HepG2 (cell line): Measurements from ENCODE around the gene METTL22. TPM values are rescaled to one million over a fixed set of nuclear protein-coding genes. Genes with fewer than 3 reads are reported as not detected.

Source experiments
- ATAC-seq: fragments of 200-7000 bp; cut with Tn5 transposase; 3 replicates; pipeline ENCODE4 v1.9.1; 2020; ENCODE audit warnings: mild to moderate bottlenecking, moderate library complexity
- BruUV-seq: library from RNA; stranded (reverse); fragments of 400-500 nt; replicated peaks from 2 replicates; lab custom pipeline; 2021; lab: Mats Ljungman, UMichigan
- CTCF ChIA-PET: fragments of 300-600 bp; formaldehyde crosslinking; extraction: SDS; loops from one replicate; lab custom pipeline; 2021; ENCODE audit warnings: low total read pairs, inconsistent platforms, low intra/inter-chr PET ratio; lab: Yijun Ruan, JAX
- POLR2A ChIA-PET: fragments of 350-600 bp; sonication (Branson Sonifier 250); formaldehyde crosslinking; loops from one replicate; lab custom pipeline; 2020; ENCODE audit warnings: antibody characterized with exemption, inconsistent platforms; lab: Yijun Ruan, JAX
- DNase-seq: peaks from one replicate; pipeline ENCODE4 v3.0.0-alpha.2; 2015; ENCODE audit warnings: low spot score
- FAIRE-seq: peaks from 3 replicates; lab custom pipeline; 2011; peaks lifted over from hg19 to GRCh38; lab: Jason Lieb, UNC
- H2AFZ ChIP-seq: one replicate; pipeline ENCODE4 v1.6.1; 2011; ENCODE audit warnings: low read length, inconsistent platforms
- H3K27ac ChIP-seq: fragments of 300-600 bp; 3 replicates; pipeline ENCODE4 v1.8.0; 2011; ENCODE audit warnings: mixed run types, mild to moderate bottlenecking, mixed read lengths, low read length, inconsistent platforms; ENCODE audit not compliant: insufficient read depth; ENCODE audit errors: extremely low read length
- H3K27me3 ChIP-seq, 2 experiments: fragments of 200-600 bp in 1 of 2; 2 replicates in 1 of 2; 3 replicates in 1 of 2; pipeline versions ENCODE4 v1.6.0 to v1.8.0; 2011; ENCODE audit warnings: low read length in 2 of 2, mild to moderate bottlenecking in 2 of 2, moderate library complexity in 2 of 2, inconsistent platforms in 1 of 2; ENCODE audit not compliant: insufficient read depth in 2 of 2, control insufficient read depth in 1 of 2
- H3K36me3 ChIP-seq, 2 experiments: fragments of 200-600 bp in 1 of 2; replicated peaks in 1 of 2; 2 replicates in 1 of 2; 3 replicates in 1 of 2; pipeline versions ENCODE4 v1.5.1 to v1.8.0; 2011; ENCODE audit warnings: low read length in 2 of 2, inconsistent platforms in 1 of 2; ENCODE audit not compliant: insufficient read depth in 2 of 2, control insufficient read depth in 1 of 2
- H3K4me1 ChIP-seq: 2 replicates; pipeline ENCODE4 v1.5.1; 2012; ENCODE audit warnings: low read length, inconsistent platforms; ENCODE audit not compliant: insufficient read depth
- H3K4me2 ChIP-seq: 2 replicates; pipeline ENCODE4 v1.6.0; 2011; ENCODE audit warnings: low read depth, low read length, inconsistent platforms
- H3K4me3 ChIP-seq, 3 experiments: fragments of 200-600 bp in 1 of 3; sonication (generic), shearing (Covaris generic) in 1 of 3; replicated peaks in 1 of 3; 2 replicates each; pipeline ENCODE4 v1.5.1; 2011 to 2016; ENCODE audit warnings: low read length in 3 of 3, inconsistent platforms in 2 of 3, low read depth in 2 of 3, mild to moderate bottlenecking in 2 of 3, control low read depth in 1 of 3, mixed read lengths in 1 of 3; ENCODE audit not compliant: insufficient read depth in 1 of 3
- H3K79me2 ChIP-seq: one replicate; pipeline ENCODE4 v1.6.1; 2011; ENCODE audit warnings: low read length, inconsistent platforms; ENCODE audit not compliant: insufficient read depth
- H3K9ac ChIP-seq: 2 replicates; pipeline ENCODE4 v1.6.0; 2011; ENCODE audit warnings: mild to moderate bottlenecking, low read depth, low read length, inconsistent platforms; ENCODE audit not compliant: insufficient read depth
- H3K9me3 ChIP-seq: 2 replicates; pipeline ENCODE4 v1.5.1; 2012; ENCODE audit warnings: mild to moderate bottlenecking, low read length
- H4K20me1 ChIP-seq: 2 replicates; pipeline ENCODE4 v1.6.0; 2011; ENCODE audit warnings: inconsistent platforms, mild to moderate bottlenecking, low read length, moderate library complexity; ENCODE audit not compliant: insufficient read depth
- ADNP ChIP-seq: sonication (generic); formaldehyde crosslinking; IDR thresholded peaks from 2 replicates; pipeline ENCODE4 v1.4.0; 2020; ENCODE audit warnings: missing genetic modification reagents
- DBP ChIP-seq: sonication (generic); formaldehyde crosslinking; IDR thresholded peaks from 2 replicates; pipeline ENCODE4 v1.4.0; 2020; ENCODE audit warnings: missing genetic modification reagents; ENCODE audit errors: not compliant biosample characterization
- HNF4G ChIP-seq, 2 experiments: sonication (generic) in 1 of 2; formaldehyde crosslinking in 1 of 2; IDR thresholded peaks; 2 replicates each; pipeline versions ENCODE4 v1.4.0 to v1.6.1; 2011 to 2020; ENCODE audit warnings: borderline replicate concordance in 2 of 2, low read depth in 2 of 2, mild to moderate bottlenecking in 2 of 2, low read length in 1 of 2, missing genetic modification reagents in 1 of 2, moderate library complexity in 1 of 2
- MTF1 ChIP-seq: sonication (generic); formaldehyde crosslinking; IDR thresholded peaks from 2 replicates; pipeline ENCODE4 v1.5.0; 2020; ENCODE audit warnings: missing genetic modification reagents
- PHF5A ChIP-seq: IDR thresholded peaks from one replicate; pipeline ENCODE4 v1.6.1; 2018; ENCODE audit warnings: low read depth, missing genetic modification reagents; ENCODE audit not compliant: unreplicated experiment
- RFX1 ChIP-seq: fragments of 450-650 bp; IDR thresholded peaks from 2 replicates; pipeline ENCODE4 v1.6.1; 2017
- SNAPC4 ChIP-seq: sonication (generic); formaldehyde crosslinking; IDR thresholded peaks from 2 replicates; pipeline ENCODE4 v1.4.0; 2020; ENCODE audit warnings: mild to moderate bottlenecking, missing genetic modification reagents
- TMF1 ChIP-seq: sonication (generic); formaldehyde crosslinking; IDR thresholded peaks from 2 replicates; pipeline ENCODE4 v1.8.1; 2022; ENCODE audit warnings: low read depth, missing genetic modification reagents
- ZC3H13 ChIP-seq: sonication (generic); formaldehyde crosslinking; IDR thresholded peaks from 2 replicates; pipeline ENCODE4 v1.8.1; 2023; ENCODE audit warnings: mild to moderate bottlenecking, missing genetic modification reagents, moderate library complexity
- ZFP37 ChIP-seq: sonication (generic); formaldehyde crosslinking; IDR thresholded peaks from 2 replicates; pipeline ENCODE4 v1.4.0; 2020; ENCODE audit warnings: missing genetic modification reagents, borderline replicate concordance
- ZFY ChIP-seq: sonication (generic); formaldehyde crosslinking; IDR thresholded peaks from 2 replicates; pipeline ENCODE4 v1.4.0; 2020; ENCODE audit warnings: missing genetic modification reagents
- ZNF234 ChIP-seq: sonication (generic); formaldehyde crosslinking; conservative IDR thresholded peaks from 2 replicates; pipeline ENCODE4 v1.5.1; 2020; ENCODE audit warnings: mild to moderate bottlenecking, missing genetic modification reagents
- ZNF513 ChIP-seq: sonication (generic); formaldehyde crosslinking; conservative IDR thresholded peaks from 2 replicates; pipeline ENCODE4 v1.5.0; 2020; ENCODE audit warnings: missing genetic modification reagents
- ZNF567 ChIP-seq: sonication (generic); formaldehyde crosslinking; IDR thresholded peaks from 2 replicates; pipeline ENCODE4 v1.8.1; 2023; ENCODE audit warnings: mild to moderate bottlenecking, missing genetic modification reagents, borderline replicate concordance
- ZZZ3 ChIP-seq: sonication (generic); formaldehyde crosslinking; IDR thresholded peaks from 2 replicates; pipeline ENCODE4 v1.4.0; 2020; ENCODE audit warnings: missing genetic modification reagents, mild to moderate bottlenecking, borderline replicate concordance
- WGBS: methylation state at CpG from one replicate; pipeline ENCODE4 v1.1.6; 2017; ENCODE audit warnings: low lambda C conversion rate; 5-methylcytosine and 5-hydroxymethylcytosine counted together
- in situ Hi-C: cut with HindIII; loops from 2 replicates; pipeline ENCODE4 v1.10.0; 2017; ENCODE audit warnings: low pct_unique_long_range_greater_than_20kb; ENCODE audit not compliant: extremely low pct_ligation_motif_present
- intact Hi-C: fragments of 100-400 bp; cut with micrococcal nuclease; formaldehyde crosslinking; loops from one replicate; pipeline ENCODE4 v1.10.0; 2022; ENCODE audit not compliant: unreplicated experiment
- polyA plus RNA-seq, 8 experiments: library from polyadenylated mRNA; depleted of rRNA in 3 of 8; stranded (reverse) in 7 of 8; unstranded in 1 of 8; fragments of >200 nt; fragmentation: Illumina TruSeq in 4 of 8; extraction: Trizol in 4 of 8; gene quantifications; 2 replicates each; pipeline versions ENCODE4 v1.2.1 to v1.2.3, GENCODE V29; 2011 to 2016; ENCODE audit warnings: low read depth in 4 of 8, missing spikeins in 1 of 8, mixed read lengths in 1 of 8; ENCODE audit not compliant: insufficient read depth in 1 of 8
- total RNA-seq, 5 experiments: library from RNA; depleted of rRNA; stranded (reverse); fragments of >200 nt; fragmentation: Illumina TruSeq; extraction: Trizol; gene quantifications; 2 replicates each; pipeline ENCODE4 v1.2.3, GENCODE V29; 2016; ENCODE audit warnings: low read depth in 1 of 5

Gene METTL22
- total and polyA plus RNA-seq, 2 of the 13 experiments (the other 11 are each of a cell fraction or from before 2014, with no cell fraction given) = 36.2 to 94.8 TPM

DNA sequence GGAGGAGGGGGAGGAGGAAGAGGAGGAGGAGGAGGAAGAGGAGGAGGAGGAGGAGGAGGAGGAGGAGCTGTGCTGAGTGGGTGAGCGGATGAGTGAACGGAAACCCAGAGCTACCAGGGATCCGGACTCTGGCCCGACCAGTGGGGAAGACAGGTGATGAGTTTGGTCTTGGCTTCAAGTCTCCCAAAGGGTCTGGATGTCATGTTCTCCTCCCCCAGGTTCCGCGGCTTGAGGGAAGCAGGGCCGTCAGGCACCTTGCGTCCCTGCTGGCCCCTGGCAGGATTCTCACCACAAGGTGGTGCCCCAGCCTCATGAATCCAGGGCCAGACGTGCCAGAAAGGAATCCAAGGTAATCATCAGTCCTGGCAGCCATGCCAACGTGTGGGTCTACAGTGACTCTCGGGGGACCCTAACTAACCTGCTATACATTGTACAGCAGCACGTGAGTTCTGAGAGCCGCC is 39.4 kb downstream of the METTL22 start:
- POLR2A ChIA-PET = no interaction called here
- Histone ChIP-seq H3K27ac (no peak overlapping the region), H3K4me1 (no peaks in the 10 kb centered on the region), H3K4me2 (peak overlapping the region; percentile 32; the same call in 1 of the 2 replicates), H3K4me3 (peak overlapping the region in 1 of 3 experiments; percentile 17; a peak in 1 of 6 replicates), H2AFZ (no peak overlapping the region), H3K27me3 (peaks cover 0 to 2% of the 10 kb centered on the region in 2 experiments; a peak in 2 of 5 replicates), H3K9ac (no peak overlapping the region), H3K36me3 (no peaks in the 10 kb centered on the region), H4K20me1 (no peaks in the 10 kb centered on the region), H3K79me2 (no peaks in the 10 kb centered on the region), H3K9me3 (no peaks in the 10 kb centered on the region)
- peak; percentile 71 for DNase-seq
- intact Hi-C loops (loop anchor here (1.0 to 5.0 kb wide), 4 partner anchors 61 to 219 kb away; no protein-coding TSS in a partner anchor), in situ Hi-C loops (loop anchor here (25.0 kb wide), 1 partner anchor 226 kb away; the partner anchor contains the start of gene LITAFD)
- ATAC-seq = peak; percentile 88
- WGBS = 7% methylated on average over 12 of the region's 13 CpGs
- CTCF ChIA-PET = interaction anchor here (1.1 to 4.9 kb wide), 5 partner anchors 94 to 219 kb away, joined by 3 to 99 read pairs (median 10); partner anchors contain the start of gene TMEM186
- peak; percentile 81 for FAIRE-seq
- no TSS peak for BruUV-seq
- no peak; the same call in 1 of the 2 replicates for TF ChIP-seq ZFY (CRISPR knock-in tag)
- TF ChIP-seq ADNP = no peak
- no peak for TF ChIP-seq HNF4G (IDR thresholded peaks at IDR 0.05; ENCODE audit: borderline replicate concordance, low read depth, low read length)
- 0 out of 2 replicates have a peak, but pooled peaks have one; percentile 23 for TF ChIP-seq HNF4G (CRISPR knock-in tag; IDR thresholded peaks at IDR 0.05; ENCODE audit: borderline replicate concordance, low read depth)
- no peak for TF ChIP-seq DBP
- no peak for TF ChIP-seq TMF1 (CRISPR knock-in tag)
- no peak for TF ChIP-seq ZNF234 (CRISPR knock-in tag)
- TF ChIP-seq ZFP37 = no peak
- no peak for TF ChIP-seq PHF5A (CRISPR knock-in tag)
- no peak for TF ChIP-seq ZZZ3 (CRISPR knock-in tag)
- no peak for TF ChIP-seq RFX1
- TF ChIP-seq ZNF513 = no peak
- no peak for TF ChIP-seq ZNF567
- no peak for TF ChIP-seq SNAPC4 (CRISPR knock-in tag)
- TF ChIP-seq MTF1 = no peak
- no peak for TF ChIP-seq ZC3H13
